ENCODE data around the gene FSD2.
"Not testable (repeated sequence)": the region's sequence is repeated elsewhere in the genome, so short reads cannot be mapped to it uniquely, and the experiment has no call there.

The FSD2 gene

GRCh38 chr15:82798104-82798503 is 7.8 kb downstream of the FSD2 start:
- no peaks in the 10 kb centered on the region for H3K36me3 Mint-ChIP-seq (ENCODE audit: low read depth)
- H3K9me3 Mint-ChIP-seq, result no peaks in the 10 kb centered on the region
- peaks cover 14% of the 10 kb centered on the region for H3K27me3 Mint-ChIP-seq
- intact Hi-C loops (cut with micrococcal nuclease), result no loop called here
- H3K4me1 Mint-ChIP-seq (ENCODE audit: low read depth), result peaks cover 6% of the 10 kb centered on the region
- H3K4me3 Mint-ChIP-seq, result no peak overlapping the region
- no peak overlapping the region for H3K27ac Mint-ChIP-seq

- Mint-ChIP-seq H3K36me3 (ENCODE audit: low read depth) (no peaks in the 10 kb centered on the region), H3K27me3 (peaks cover 6% of the 10 kb centered on the region), H3K4me1 (ENCODE audit: low read depth) (no peaks in the 10 kb centered on the region), H3K4me3 (no peak overlapping the region), H3K9me3 (no peaks in the 10 kb centered on the region), H3K27ac (no peak overlapping the region)
- intact Hi-C loops (cut with micrococcal nuclease), result no loop called here
Observed at GRCh38 chr15:82793737-82794136, 12.1 kb downstream of the FSD2 start.

GRCh38 chr15:82792068-82792467 is 13.8 kb downstream of the FSD2 start:
- Mint-ChIP-seq H3K27me3 (peaks cover 6% of the 10 kb centered on the region), H3K27ac (no peak overlapping the region), H3K4me3 (no peak overlapping the region), H3K4me1 (ENCODE audit: low read depth) (no peaks in the 10 kb centered on the region), H3K9me3 (no peaks in the 10 kb centered on the region), H3K36me3 (ENCODE audit: low read depth) (no peaks in the 10 kb centered on the region)
- intact Hi-C loops (cut with micrococcal nuclease), result no loop called here

GRCh38 chr15:82790321-82790720 is 15.5 kb downstream of the FSD2 start:
- H3K4me1 Mint-ChIP-seq (ENCODE audit: low read depth), result no peaks in the 10 kb centered on the region
- H3K9me3 Mint-ChIP-seq, result no peaks in the 10 kb centered on the region
- no peaks in the 10 kb centered on the region for H3K36me3 Mint-ChIP-seq (ENCODE audit: low read depth)
- no peak overlapping the region for H3K27ac Mint-ChIP-seq
- no peak overlapping the region for H3K4me3 Mint-ChIP-seq
- H3K27me3 Mint-ChIP-seq, result peaks cover 4% of the 10 kb centered on the region
- intact Hi-C loops (cut with micrococcal nuclease), result no loop called here

GRCh38 chr15:82789491-82789890 is 16.4 kb downstream of the FSD2 start:
- no peaks in the 10 kb centered on the region for H3K4me1 Mint-ChIP-seq (ENCODE audit: low read depth)
- no peaks in the 10 kb centered on the region for H3K9me3 Mint-ChIP-seq
- intact Hi-C loops (cut with micrococcal nuclease), result no loop called here
- no peak overlapping the region for H3K27ac Mint-ChIP-seq
- H3K36me3 Mint-ChIP-seq (ENCODE audit: low read depth), result no peaks in the 10 kb centered on the region
- H3K27me3 Mint-ChIP-seq, result peaks cover 4% of the 10 kb centered on the region
- no peak overlapping the region for H3K4me3 Mint-ChIP-seq

GRCh38 chr15:82788496-82788895 is 17.4 kb downstream of the FSD2 start:
- no peaks in the 10 kb centered on the region for H3K4me1 Mint-ChIP-seq (ENCODE audit: low read depth)
- peaks cover 4% of the 10 kb centered on the region for H3K27me3 Mint-ChIP-seq
- intact Hi-C loops (cut with micrococcal nuclease), result no loop called here
- no peak overlapping the region for H3K4me3 Mint-ChIP-seq
- H3K9me3 Mint-ChIP-seq, result no peaks in the 10 kb centered on the region
- H3K36me3 Mint-ChIP-seq (ENCODE audit: low read depth), result no peaks in the 10 kb centered on the region
- H3K27ac Mint-ChIP-seq, result no peak overlapping the region

- intact Hi-C loops (cut with micrococcal nuclease), result no loop called here
- Mint-ChIP-seq H3K27me3 (peaks cover 2% of the 10 kb centered on the region), H3K4me1 (ENCODE audit: low read depth) (no peaks in the 10 kb centered on the region), H3K9me3 (no peaks in the 10 kb centered on the region), H3K27ac (no peak overlapping the region), H3K4me3 (no peak overlapping the region), H3K36me3 (ENCODE audit: low read depth) (no peaks in the 10 kb centered on the region)
Observed at GRCh38 chr15:82781349-82781748, 24.5 kb downstream of the FSD2 start.

- H3K4me1 Mint-ChIP-seq (ENCODE audit: low read depth), result no peaks in the 10 kb centered on the region
- H3K9me3 Mint-ChIP-seq, result no peaks in the 10 kb centered on the region
- H3K4me3 Mint-ChIP-seq, result no peak overlapping the region
- no peaks in the 10 kb centered on the region for H3K36me3 Mint-ChIP-seq (ENCODE audit: low read depth)
- intact Hi-C loops (cut with micrococcal nuclease), result no loop called here
- H3K27me3 Mint-ChIP-seq, result peaks cover 2% of the 10 kb centered on the region
- H3K27ac Mint-ChIP-seq, result no peak overlapping the region
Observed at GRCh38 chr15:82778755-82779154, 27.1 kb downstream of the FSD2 start.

GRCh38 chr15:82774496-82774895 is 31.4 kb downstream of the FSD2 start:
- H3K4me3 Mint-ChIP-seq, result no peak overlapping the region
- H3K9me3 Mint-ChIP-seq, result no peaks in the 10 kb centered on the region
- no peaks in the 10 kb centered on the region for H3K4me1 Mint-ChIP-seq (ENCODE audit: low read depth)
- no peak overlapping the region for H3K27ac Mint-ChIP-seq
- H3K27me3 Mint-ChIP-seq, result no peaks in the 10 kb centered on the region
- intact Hi-C loops (cut with micrococcal nuclease), result no loop called here
- no peaks in the 10 kb centered on the region for H3K36me3 Mint-ChIP-seq (ENCODE audit: low read depth)

GRCh38 chr15:82771789-82772607 is 33.9 kb downstream of the FSD2 start:
- H3K27me3 Mint-ChIP-seq, result no peaks in the 10 kb centered on the region
- H3K4me1 Mint-ChIP-seq (ENCODE audit: low read depth), result peaks cover 3% of the 10 kb centered on the region
- no peak overlapping the region for H3K4me3 Mint-ChIP-seq
- intact Hi-C loops (cut with micrococcal nuclease), result no loop called here
- H3K27ac Mint-ChIP-seq, result no peak overlapping the region
- H3K9me3 Mint-ChIP-seq, result peaks cover 5% of the 10 kb centered on the region
- H3K36me3 Mint-ChIP-seq (ENCODE audit: low read depth), result peaks cover 4% of the 10 kb centered on the region

GRCh38 chr15:82768414-82769054 is 37.3 kb downstream of the FSD2 start:
- H3K27ac Mint-ChIP-seq, result no peak overlapping the region

GRCh38 chr15:82767163-82767829 is 38.6 kb downstream of the FSD2 start:
- Mint-ChIP-seq H3K27ac (no peak overlapping the region), H3K36me3 (ENCODE audit: low read depth) (peaks cover 30% of the 10 kb centered on the region), H3K4me1 (ENCODE audit: low read depth) (peaks cover 4% of the 10 kb centered on the region), H3K9me3 (peaks cover 8% of the 10 kb centered on the region), H3K4me3 (no peak overlapping the region), H3K27me3 (no peaks in the 10 kb centered on the region)
- intact Hi-C loops (cut with micrococcal nuclease), result no loop called here

More at GRCh38 chr15:82768414-82769054, 37.3 kb downstream of the FSD2 start:
- no peak overlapping the region for H3K4me3 Mint-ChIP-seq
- intact Hi-C loops (cut with micrococcal nuclease), result no loop called here
- no peaks in the 10 kb centered on the region for H3K27me3 Mint-ChIP-seq
- peaks cover 8% of the 10 kb centered on the region for H3K9me3 Mint-ChIP-seq
- H3K4me1 Mint-ChIP-seq (ENCODE audit: low read depth), result peaks cover 4% of the 10 kb centered on the region
- peaks cover 27% of the 10 kb centered on the region for H3K36me3 Mint-ChIP-seq (ENCODE audit: low read depth)

GRCh38 chr15:82766201-82766600 is 39.7 kb downstream of the FSD2 start:
- H3K4me1 Mint-ChIP-seq (ENCODE audit: low read depth); H3K9me3 Mint-ChIP-seq; H3K27me3 Mint-ChIP-seq; H3K4me3 Mint-ChIP-seq; intact Hi-C loops (cut with micrococcal nuclease); H3K27ac Mint-ChIP-seq: not testable (repeated sequence)
- peaks cover 34% of the 10 kb centered on the region for H3K36me3 Mint-ChIP-seq (ENCODE audit: low read depth)

GRCh38 chr15:82764740-82765139 is 41.1 kb downstream of the FSD2 start:
- Mint-ChIP-seq H3K27ac (no peak overlapping the region), H3K27me3 (no peaks in the 10 kb centered on the region), H3K4me1 (ENCODE audit: low read depth) (peaks cover 4% of the 10 kb centered on the region), H3K4me3 (no peak overlapping the region), H3K9me3 (peaks cover 8% of the 10 kb centered on the region), H3K36me3 (ENCODE audit: low read depth) (peaks cover 49% of the 10 kb centered on the region)
- intact Hi-C loops (cut with micrococcal nuclease), result no loop called here

All from dendritic cell treated with granulocyte-macrophage colony-stimulating factor and Interleukin-4, amounts not matched to agents 40 ng/mL and 50 ng/mL, for 4 days (primary cell).